Urinary bladder (tissue), 4 donors: ENCODE measurements around the gene USP17L17. TPM values are rescaled to one million over a fixed set of nuclear protein-coding genes. Genes with fewer than 3 reads are reported as not detected.
"Not testable (repeated sequence)": the region's sequence is repeated elsewhere in the genome, so short reads cannot be mapped to it uniquely, and the experiment has no call there.

Experiments used
- DNase-seq: peaks from one replicate; pipeline ENCODE4 v3.0.0-alpha.2; 2015; ENCODE audit errors: extremely low spot score
- H3K27ac ChIP-seq: one replicate; pipeline ENCODE4 v1.5.1; 2013; ENCODE audit warnings: low read depth, mild to moderate bottlenecking, moderate library complexity
- H3K36me3 ChIP-seq: one replicate; pipeline ENCODE4 v1.6.1; 2013; ENCODE audit warnings: mild to moderate bottlenecking, moderate library complexity; ENCODE audit not compliant: insufficient read depth
- H3K4me1 ChIP-seq: one replicate; pipeline ENCODE4 v1.6.1; 2013; ENCODE audit warnings: mild to moderate bottlenecking, moderate library complexity; ENCODE audit not compliant: insufficient read depth
- H3K4me3 ChIP-seq: one replicate; pipeline ENCODE4 v1.5.1; 2013; ENCODE audit warnings: low read depth, low read length
- WGBS: extraction: QIAGEN DNeasy Blood & Tissue Kit; methylation state at CpG from one replicate; pipeline ENCODE4 v1.1.7; 2013; 5-methylcytosine and 5-hydroxymethylcytosine counted together
- polyA plus RNA-seq: library from polyadenylated mRNA; stranded (reverse); fragments of 200-250 nt; gene quantifications from one replicate; pipeline ENCODE4 v1.2.3, GENCODE V29; 2013
- total RNA-seq: library from RNA; depleted of rRNA; stranded (reverse); fragments of >200 nt; gene quantifications from one replicate; pipeline ENCODE4 v1.2.3, GENCODE V29; 2014
- donor health status: healthy with polysubstance abuse.
- donor health status: healthy.

Gene USP17L17
- total and polyA plus RNA-seq, 2 donors, result not detected

DNA sequence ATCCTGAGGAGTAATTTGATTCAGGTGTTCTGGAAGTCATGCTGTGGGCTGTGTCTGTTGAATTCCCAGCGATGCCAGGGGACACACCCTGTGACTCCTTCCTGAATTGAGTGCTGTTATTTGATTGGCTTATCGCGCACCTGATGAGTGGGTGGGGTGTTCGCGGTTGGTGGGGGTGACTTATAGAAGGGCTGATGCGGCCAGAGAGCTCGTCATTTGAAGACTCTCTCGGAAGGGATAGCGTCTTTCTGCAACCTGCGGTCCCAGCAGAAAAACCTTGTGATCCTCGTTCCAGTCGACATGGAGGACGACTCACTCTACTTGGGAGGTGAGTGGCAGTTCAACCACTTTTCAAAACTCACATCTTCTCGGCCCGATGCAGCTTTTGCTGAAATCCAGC, 23.6 kb downstream of the USP17L17 start, which contains the start of gene USP17L22:
Gene USP17L22 (plus strand): TSS at position 301 of the 400 bp plus-strand sequence. CDS start 0 bp downstream, at position 301.
- not testable (repeated sequence) for DNase-seq

DNA sequence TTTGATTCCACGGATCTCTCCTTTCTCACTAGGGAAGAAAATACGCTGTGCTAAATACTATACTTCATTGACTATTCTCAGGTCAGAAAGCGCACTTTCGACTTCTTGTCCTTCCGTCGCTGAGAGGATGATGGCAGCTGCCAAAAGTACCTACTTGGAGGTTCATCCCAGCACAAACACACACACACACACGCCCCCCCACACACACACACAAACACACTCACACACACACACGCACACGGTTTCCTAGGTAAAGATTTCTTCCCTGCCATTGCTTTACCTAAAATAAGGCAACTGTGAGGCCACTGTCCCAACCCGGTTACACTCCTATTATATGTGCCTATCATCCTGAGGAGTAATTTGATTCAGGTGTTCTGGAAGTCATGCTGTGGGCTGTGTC, 28.0 kb downstream of the USP17L17 start:
- DNase-seq, H3K4me1 ChIP-seq, H3K27ac ChIP-seq, H3K36me3 ChIP-seq, H3K4me3 ChIP-seq: not testable (repeated sequence)
- WGBS, result 79% methylated on average over 5 of the region's 10 CpGs

More for the DNA sequence above, 23.6 kb downstream of the USP17L17 start, which contains the start of gene USP17L22:
- H3K36me3 ChIP-seq, H3K4me3 ChIP-seq, H3K4me1 ChIP-seq, H3K27ac ChIP-seq: not testable (repeated sequence)
- no CpG with 5 or more reads among the region's 15 CpGs for WGBS

Other genes with a start within 250 kb of the USP17L17 start
- gene FAM90A26, start 73.5 kb upstream of the USP17L17 start, total RNA-seq, result not detected
- gene FAM90A26, start 73.5 kb upstream of the USP17L17 start, polyA plus RNA-seq, result not detected
- gene USP17L10, start 33.2 kb upstream of the USP17L17 start, total RNA-seq, result not detected
- not detected for gene USP17L10, start 33.2 kb upstream of the USP17L17 start, polyA plus RNA-seq
- gene USP17L11, start 28.5 kb upstream of the USP17L17 start, total RNA-seq, result not detected
- not detected for gene USP17L11, start 28.5 kb upstream of the USP17L17 start, polyA plus RNA-seq
- gene USP17L12, start 23.7 kb upstream of the USP17L17 start, total RNA-seq, result not detected
- gene USP17L12, start 23.7 kb upstream of the USP17L17 start, polyA plus RNA-seq, result not detected
- gene USP17L13, start 19.0 kb upstream of the USP17L17 start, total RNA-seq, result not detected
- not detected for gene USP17L13, start 19.0 kb upstream of the USP17L17 start, polyA plus RNA-seq
- gene USP17L15, start 9.5 kb upstream of the USP17L17 start, total RNA-seq, result not detected
- gene USP17L15, start 9.5 kb upstream of the USP17L17 start, polyA plus RNA-seq, result not detected
- not detected for gene USP17L18, start 4.8 kb downstream of the USP17L17 start, total RNA-seq
- not detected for gene USP17L18, start 4.8 kb downstream of the USP17L17 start, polyA plus RNA-seq
- not detected for gene USP17L19, start 9.5 kb downstream of the USP17L17 start, total RNA-seq
- gene USP17L19, start 9.5 kb downstream of the USP17L17 start, polyA plus RNA-seq, result not detected
- not detected for gene USP17L20, start 14.2 kb downstream of the USP17L17 start, total RNA-seq
- not detected for gene USP17L20, start 14.2 kb downstream of the USP17L17 start, polyA plus RNA-seq
- gene USP17L21, start 19.0 kb downstream of the USP17L17 start, total RNA-seq, result not detected
- not detected for gene USP17L21, start 19.0 kb downstream of the USP17L17 start, polyA plus RNA-seq
- gene USP17L22, start 23.7 kb downstream of the USP17L17 start, total RNA-seq, result not detected
- gene USP17L22, start 23.7 kb downstream of the USP17L17 start, polyA plus RNA-seq, result not detected
- not detected for gene USP17L24, start 81.3 kb downstream of the USP17L17 start, total RNA-seq
- gene USP17L24, start 81.3 kb downstream of the USP17L17 start, polyA plus RNA-seq, result not detected
- not detected for gene USP17L25, start 86.0 kb downstream of the USP17L17 start, total RNA-seq
- gene USP17L25, start 86.0 kb downstream of the USP17L17 start, polyA plus RNA-seq, result not detected
- not detected for gene USP17L26, start 90.8 kb downstream of the USP17L17 start, total RNA-seq
- not detected for gene USP17L26, start 90.8 kb downstream of the USP17L17 start, polyA plus RNA-seq
- gene USP17L5, start 95.5 kb downstream of the USP17L17 start, total RNA-seq, result not detected
- gene USP17L5, start 95.5 kb downstream of the USP17L17 start, polyA plus RNA-seq, result not detected
- not detected for gene USP17L27, start 100.3 kb downstream of the USP17L17 start, total RNA-seq
- gene USP17L27, start 100.3 kb downstream of the USP17L17 start, polyA plus RNA-seq, result not detected
- not detected for gene USP17L28, start 105.0 kb downstream of the USP17L17 start, total RNA-seq
- gene USP17L28, start 105.0 kb downstream of the USP17L17 start, polyA plus RNA-seq, result not detected
- gene USP17L29, start 109.8 kb downstream of the USP17L17 start, total RNA-seq, result not detected
- not detected for gene USP17L29, start 109.8 kb downstream of the USP17L17 start, polyA plus RNA-seq
- not detected for gene USP17L30, start 119.2 kb downstream of the USP17L17 start, total RNA-seq
- not detected for gene USP17L30, start 119.2 kb downstream of the USP17L17 start, polyA plus RNA-seq
- gene DEFB131A, start 200.5 kb downstream of the USP17L17 start, total RNA-seq, result not detected
- gene DEFB131A, start 200.5 kb downstream of the USP17L17 start, polyA plus RNA-seq, result not detected